ENCODE measurements around the gene NRN1. TPM values are rescaled to one million over a fixed set of nuclear protein-coding genes. Genes with fewer than 3 reads are reported as not detected.

NRN1 gene
- total and polyA plus RNA-seq, 10 of the 15 experiments (the other 5 are each of a cell fraction or from before 2014, with no cell fraction given): 0.13 to 22.6 (median 0.23) TPM; not detected in 1

DNA sequence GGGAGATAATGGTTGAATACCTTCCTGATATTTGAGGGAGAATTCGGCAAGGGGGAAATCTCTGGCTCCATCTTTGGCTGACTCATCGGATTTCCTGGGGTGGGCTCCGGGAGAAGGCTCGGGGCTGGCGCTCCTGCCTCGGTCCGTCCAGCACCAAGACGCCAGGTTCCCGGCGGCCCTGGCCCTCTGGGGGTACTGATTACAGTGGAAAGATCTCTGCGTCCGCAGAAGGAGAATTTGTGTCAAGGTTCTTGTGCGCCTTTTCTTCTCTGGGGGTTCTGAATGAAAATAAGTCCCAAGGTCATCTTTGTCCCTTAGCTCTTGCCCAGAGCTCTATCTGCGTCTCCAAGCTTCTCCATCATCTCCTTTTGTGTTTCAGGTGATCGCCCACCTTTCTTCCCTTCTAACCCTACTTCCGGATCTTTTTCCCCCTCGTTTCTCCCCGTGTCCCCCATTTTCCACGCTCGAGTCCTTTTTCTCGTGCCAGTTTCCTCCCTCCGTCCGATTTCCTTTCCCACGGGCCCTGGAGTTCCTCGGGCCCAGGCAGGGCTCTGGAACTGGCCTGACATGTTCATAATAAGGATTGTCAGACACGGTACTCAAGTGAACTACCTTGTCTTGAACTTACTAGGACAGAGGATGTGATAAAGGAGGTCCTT lies 11.6 kb downstream of the NRN1 start:
- Histone ChIP-seq H3K9ac (ENCODE audit: control insufficient read depth, insufficient read depth, low read length) (no peak overlapping the region), H3K36me3 (ENCODE audit: control insufficient read depth in 2 of 2, insufficient read depth in 2 of 2, low read length in 1 of 2) (no peaks in the 10 kb centered on the region), H3K4me2 (ENCODE audit: control insufficient read depth, insufficient read depth) (no peak overlapping the region), H3K4me1 (ENCODE audit: control insufficient read depth, insufficient read depth, low read length) (no peaks in the 10 kb centered on the region; the same call in 1 of the 2 replicates), H3K27me3 (replicated peaks in 1 of 2; ENCODE audit: control insufficient read depth in 2 of 2, insufficient read depth in 2 of 2, low read length in 1 of 2) (peaks cover 17 to 41% of the 10 kb centered on the region in 2 experiments), H2AFZ (ENCODE audit: control insufficient read depth, low read depth, low read length) (no peak overlapping the region), H3K4me3 (no peak overlapping the region), H3K79me2 (ENCODE audit: control insufficient read depth, insufficient read depth, low read length) (no peaks in the 10 kb centered on the region), H4K20me1 (ENCODE audit: control insufficient read depth, insufficient read depth) (no peaks in the 10 kb centered on the region), H3K27ac (ENCODE audit: control insufficient read depth, insufficient read depth) (no peak overlapping the region), H3K9me3 (replicated peaks; ENCODE audit: control insufficient read depth, insufficient read depth, low read length) (peaks cover 10% of the 10 kb centered on the region; the same call in 2 of the 3 replicates)
- ATAC-seq (no peak), FAIRE-seq (no peak), DNase-seq (ENCODE audit: low read depth, low spot score) (no peak)
- in situ Hi-C loops (cut with MboI): no loop called here
- 21% methylated on average over 26 of the region's 26 CpGs for WGBS (ENCODE audit: insufficient coverage, insufficient replicate concordance, low lambda C conversion rate, missing lambda C conversion rate)
- CTCF ChIA-PET: interaction anchor here (0.5 to 1.0 kb wide), 3 partner anchors 551 to 1302 kb away, joined by 3 to 4 read pairs (median 3); no protein-coding TSS in a partner anchor
- SMC1A ChIA-PET (ENCODE audit: uncharacterized antibody, unreplicated experiment): no interaction called here
- TF ChIP-seq IRF4 (IDR thresholded peaks at IDR 0.05; ENCODE audit: low read depth, low read length) (no peak), CBX5 (IDR thresholded peaks at IDR 0.05; ENCODE audit: low read depth) (no peak), POLR2AphosphoS5 (IDR thresholded peaks at IDR 0.05; ENCODE audit: low read length) (no peak), GABPA (IDR thresholded peaks at IDR 0.05; ENCODE audit: low read depth) (no peak), IKZF1 (conservative IDR thresholded peaks at IDR 0.05) (no peak), KDM1A (IDR thresholded peaks at IDR 0.05; ENCODE audit: borderline replicate concordance) (no peak), BRCA1 (IDR thresholded peaks at IDR 0.05; ENCODE audit: low read depth, low read length) (no peak), RAD21 (IDR thresholded peaks at IDR 0.05; ENCODE audit: insufficient read depth, low read depth, low read length) (no peak), POLR2AphosphoS2 (IDR thresholded peaks at IDR 0.05; ENCODE audit: low read depth, low read length) (no peak), RBBP5 (conservative IDR thresholded peaks at IDR 0.05) (no peak), SP1 (IDR thresholded peaks at IDR 0.05; ENCODE audit: low read depth, low read length) (no peak), SMARCA5 (IDR thresholded peaks at IDR 0.05) (no peak), MYC (IDR thresholded peaks at IDR 0.05; ENCODE audit: insufficient read depth, insufficient read length, insufficient replicate concordance, low read length, severe bottlenecking) (no peak), IKZF2 (IDR thresholded peaks at IDR 0.05) (no peak), MEF2B (IDR thresholded peaks at IDR 0.05; ENCODE audit: partially characterized antibody, poor library complexity, severe bottlenecking) (no peak)
- TF ChIP-seq, protein P1, sequence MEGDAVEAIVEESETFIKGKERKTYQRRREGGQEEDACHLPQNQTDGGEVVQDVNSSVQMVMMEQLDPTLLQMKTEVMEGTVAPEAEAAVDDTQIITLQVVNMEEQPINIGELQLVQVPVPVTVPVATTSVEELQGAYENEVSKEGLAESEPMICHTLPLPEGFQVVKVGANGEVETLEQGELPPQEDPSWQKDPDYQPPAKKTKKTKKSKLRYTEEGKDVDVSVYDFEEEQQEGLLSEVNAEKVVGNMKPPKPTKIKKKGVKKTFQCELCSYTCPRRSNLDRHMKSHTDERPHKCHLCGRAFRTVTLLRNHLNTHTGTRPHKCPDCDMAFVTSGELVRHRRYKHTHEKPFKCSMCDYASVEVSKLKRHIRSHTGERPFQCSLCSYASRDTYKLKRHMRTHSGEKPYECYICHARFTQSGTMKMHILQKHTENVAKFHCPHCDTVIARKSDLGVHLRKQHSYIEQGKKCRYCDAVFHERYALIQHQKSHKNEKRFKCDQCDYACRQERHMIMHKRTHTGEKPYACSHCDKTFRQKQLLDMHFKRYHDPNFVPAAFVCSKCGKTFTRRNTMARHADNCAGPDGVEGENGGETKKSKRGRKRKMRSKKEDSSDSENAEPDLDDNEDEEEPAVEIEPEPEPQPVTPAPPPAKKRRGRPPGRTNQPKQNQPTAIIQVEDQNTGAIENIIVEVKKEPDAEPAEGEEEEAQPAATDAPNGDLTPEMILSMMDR (IDR thresholded peaks at IDR 0.05 in 2 of 3, conservative IDR thresholded peaks at IDR 0.05 in 1 of 3; ENCODE audit: control insufficient read depth in 2 of 3, extremely low read depth in 1 of 3, insufficient read depth in 1 of 3, low read depth in 3 of 3, low read length in 3 of 3): no peak
- TF ChIP-seq, protein P2, sequence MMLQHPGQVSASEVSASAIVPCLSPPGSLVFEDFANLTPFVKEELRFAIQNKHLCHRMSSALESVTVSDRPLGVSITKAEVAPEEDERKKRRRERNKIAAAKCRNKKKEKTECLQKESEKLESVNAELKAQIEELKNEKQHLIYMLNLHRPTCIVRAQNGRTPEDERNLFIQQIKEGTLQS (IDR thresholded peaks at IDR 0.05; ENCODE audit: borderline replicate concordance, extremely low read depth, low read depth, low read length): no peak
- intact Hi-C loops (cut with micrococcal nuclease; ENCODE audit: unreplicated experiment): no loop called here
- no TSS peak for BruUV-seq (replicated peaks)
- POLR2A ChIA-PET: no interaction called here
- RAD21 ChIA-PET (ENCODE audit: unreplicated experiment): interaction anchor here (1.3 kb wide), 1 partner anchor 524 kb away, joined by 3 read pairs; no protein-coding TSS in a partner anchor
